ENCODE results near the gene MCC. TPM values are rescaled to one million over a fixed set of nuclear protein-coding genes. Genes with fewer than 3 reads are reported as not detected.

Gene MCC
- total RNA-seq, 2 experiments from 2014 or later, result 2.9 to 3.3 TPM

DNA sequence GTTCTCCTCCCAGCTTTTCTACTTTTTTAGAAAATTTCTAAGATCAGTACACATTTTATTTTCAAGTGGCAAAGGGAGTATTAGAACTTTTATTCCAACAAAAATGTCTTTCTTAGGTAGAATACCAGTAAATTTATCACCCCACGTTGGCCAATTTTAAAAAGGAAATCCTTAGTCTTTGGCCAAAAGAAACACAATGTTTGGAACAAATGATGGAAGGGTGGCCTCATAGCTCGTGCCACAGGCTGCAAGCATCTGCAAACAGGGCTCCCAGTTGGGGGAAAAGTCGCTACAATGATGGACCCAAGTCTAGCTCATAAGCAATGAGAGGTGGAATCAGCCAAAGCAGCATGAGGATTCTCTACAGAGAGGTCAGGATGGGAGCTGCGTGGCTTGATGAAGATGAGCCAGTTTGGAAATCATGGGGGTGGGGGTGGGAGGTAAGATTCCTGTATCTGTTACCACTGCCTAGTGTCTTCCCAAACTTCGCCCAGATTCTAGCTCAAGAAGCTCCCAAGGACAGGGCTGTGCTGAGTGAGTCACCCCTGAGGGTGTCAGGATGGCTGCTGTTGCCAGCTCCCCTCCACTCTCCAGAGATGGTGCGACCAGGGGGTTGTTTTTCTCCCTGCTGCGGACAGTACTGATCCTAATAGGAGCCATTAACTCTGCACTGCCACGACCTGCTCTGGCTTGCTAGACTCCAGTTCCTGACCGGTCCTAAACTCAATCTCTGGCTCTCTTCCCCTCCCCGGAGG is 436.0 kb downstream of the MCC start:
- peaks cover 14% of the 10 kb centered on the region for H3K4me1 Mint-ChIP-seq
- H3K9me3 Mint-ChIP-seq, result no peaks in the 10 kb centered on the region
- H3K27me3 Mint-ChIP-seq, result no peaks in the 10 kb centered on the region
- ChIA-PET CTCF (interaction anchor here (0.6 to 1.7 kb wide), 6 partner anchors 9 to 1501 kb away, joined by 3 to 5 read pairs (median 4); no protein-coding TSS in a partner anchor), POLR2A (no interaction called here)
- no peak for DNase-seq
- H3K27ac Mint-ChIP-seq, result peak overlapping the region; percentile 75
- H3K36me3 Mint-ChIP-seq (ENCODE audit: low read depth), result no peaks in the 10 kb centered on the region
- no peak overlapping the region for H3K4me3 Mint-ChIP-seq

DNA sequence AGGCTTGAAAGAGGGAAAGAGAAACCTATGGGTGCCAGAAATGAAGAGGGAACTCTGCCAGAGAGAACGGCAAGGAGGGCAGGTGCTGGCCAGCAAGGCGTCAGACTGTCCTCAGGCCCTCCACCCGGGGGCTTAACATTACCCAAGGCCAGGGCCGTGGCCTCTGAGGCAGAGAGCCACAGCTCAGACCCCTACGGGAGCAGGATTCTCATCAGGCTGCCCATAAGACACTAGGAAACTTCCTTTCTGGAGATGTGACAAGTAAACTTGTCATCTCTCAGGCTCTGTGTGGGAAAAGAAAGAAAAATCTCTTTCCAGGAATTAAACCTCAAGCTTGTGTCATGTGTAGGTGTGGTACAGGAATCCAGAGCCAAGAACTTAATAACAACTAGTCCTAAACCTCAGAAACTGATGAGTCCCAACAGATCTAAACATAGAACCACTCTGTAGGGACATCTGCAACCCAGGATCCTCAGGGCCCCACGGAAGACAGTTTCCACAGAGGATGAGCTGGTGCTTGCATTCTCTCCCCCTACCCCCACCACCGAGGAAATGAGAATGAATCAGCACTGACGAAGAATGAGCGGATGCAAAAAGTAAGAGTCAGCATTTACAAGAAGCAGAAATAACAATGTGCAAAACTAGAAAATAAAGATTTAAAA is 437.4 kb downstream of the MCC start:
- peak; percentile 24 for DNase-seq
- CTCF ChIA-PET, result interaction anchor here (0.6 to 3.0 kb wide), 6 partner anchors 9 to 1985 kb away, joined by 3 to 8 read pairs (median 3); no protein-coding TSS in a partner anchor

DNA sequence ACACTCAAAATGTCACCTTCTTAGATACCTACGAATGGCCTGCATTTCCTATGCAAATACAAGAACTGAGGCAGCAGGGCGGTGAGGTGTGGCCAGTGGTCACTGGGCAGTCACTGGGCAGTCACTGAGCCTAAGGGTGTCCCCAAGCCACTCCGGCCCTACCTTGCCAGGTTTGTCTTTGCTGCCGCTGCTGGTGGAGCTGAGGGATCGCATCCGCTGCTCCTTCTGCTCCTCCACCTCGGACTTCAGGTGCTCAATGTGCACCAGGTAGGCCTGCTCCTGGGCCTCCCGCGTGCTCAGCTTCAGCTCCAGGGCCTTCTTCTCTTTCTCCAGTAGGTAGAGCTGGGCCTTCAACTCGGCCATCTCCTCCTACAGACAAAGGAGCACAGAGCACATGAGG is 439.3 kb downstream of the MCC start:
- no peak for DNase-seq
- H3K27me3 Mint-ChIP-seq, result no peaks in the 10 kb centered on the region
- H3K36me3 Mint-ChIP-seq (ENCODE audit: low read depth), result no peaks in the 10 kb centered on the region
- H3K27ac Mint-ChIP-seq, result no peak overlapping the region
- ChIA-PET POLR2A (no interaction called here), CTCF (interaction anchor here (3.0 kb wide), 1 partner anchor 11 kb away, joined by 8 read pairs; no protein-coding TSS in a partner anchor)
- no peaks in the 10 kb centered on the region for H3K9me3 Mint-ChIP-seq
- H3K4me3 Mint-ChIP-seq, result no peak overlapping the region
- H3K4me1 Mint-ChIP-seq, result peaks cover 14% of the 10 kb centered on the region

More for the DNA sequence above, 437.4 kb downstream of the MCC start:
- Mint-ChIP-seq H3K36me3 (ENCODE audit: low read depth) (no peaks in the 10 kb centered on the region), H3K4me1 (peaks cover 14% of the 10 kb centered on the region), H3K27me3 (no peaks in the 10 kb centered on the region), H3K4me3 (no peak overlapping the region), H3K9me3 (no peaks in the 10 kb centered on the region), H3K27ac (peak overlapping the region; percentile 75)
- POLR2A ChIA-PET, result no interaction called here

DNA sequence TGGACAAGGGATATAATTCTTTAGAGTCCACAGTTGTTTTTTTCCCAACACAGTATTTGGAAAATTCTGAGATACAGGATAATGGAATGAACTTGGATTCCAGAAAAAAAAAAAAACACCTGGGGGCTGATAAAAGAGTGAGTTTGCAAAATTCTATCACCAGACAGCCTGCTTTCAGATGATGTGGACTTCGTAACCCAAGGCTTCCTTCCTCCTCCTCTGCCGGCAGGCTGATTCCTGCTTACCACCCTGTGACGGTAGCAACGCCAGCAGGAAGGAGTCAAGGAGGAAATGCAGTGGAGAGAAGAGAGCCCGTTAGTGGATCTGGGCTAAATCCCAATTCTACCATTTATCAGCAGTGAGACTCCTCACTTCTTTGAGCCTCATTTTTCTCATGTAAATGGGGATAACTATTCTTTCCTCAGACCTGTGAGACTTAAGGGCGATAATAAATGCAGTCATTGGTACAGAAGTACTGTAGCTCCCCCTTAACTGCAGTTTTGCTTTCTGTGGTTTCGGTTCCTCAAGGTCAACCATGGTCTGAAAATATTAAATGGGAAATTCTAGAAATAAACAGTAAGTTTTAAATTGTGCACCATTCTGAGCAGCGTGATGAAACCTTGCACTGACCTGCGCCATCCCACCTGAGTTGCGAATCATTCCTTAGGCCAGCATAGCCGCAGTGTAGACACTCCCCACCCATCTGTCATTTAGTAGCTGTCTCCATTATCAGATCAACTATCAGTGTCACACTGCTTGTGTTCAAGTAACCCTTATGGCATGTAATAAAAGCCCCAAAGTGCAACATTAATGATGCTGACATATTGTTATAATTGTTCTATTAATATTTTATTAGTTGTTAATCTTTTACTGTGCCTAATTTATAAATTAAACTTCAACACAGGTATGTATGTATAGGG is 440.3 kb downstream of the MCC start:
- no peak for DNase-seq
- H3K36me3 Mint-ChIP-seq (ENCODE audit: low read depth), result no peaks in the 10 kb centered on the region
- POLR2A ChIA-PET, result no interaction called here
- no peaks in the 10 kb centered on the region for H3K27me3 Mint-ChIP-seq
- H3K4me3 Mint-ChIP-seq, result no peak overlapping the region
- CTCF ChIA-PET, result interaction anchor here (1.0 kb wide), 1 partner anchor 11 kb away, joined by 3 read pairs; no protein-coding TSS in a partner anchor
- no peak overlapping the region for H3K27ac Mint-ChIP-seq
- peaks cover 14% of the 10 kb centered on the region for H3K4me1 Mint-ChIP-seq
- H3K9me3 Mint-ChIP-seq, result no peaks in the 10 kb centered on the region

DNA sequence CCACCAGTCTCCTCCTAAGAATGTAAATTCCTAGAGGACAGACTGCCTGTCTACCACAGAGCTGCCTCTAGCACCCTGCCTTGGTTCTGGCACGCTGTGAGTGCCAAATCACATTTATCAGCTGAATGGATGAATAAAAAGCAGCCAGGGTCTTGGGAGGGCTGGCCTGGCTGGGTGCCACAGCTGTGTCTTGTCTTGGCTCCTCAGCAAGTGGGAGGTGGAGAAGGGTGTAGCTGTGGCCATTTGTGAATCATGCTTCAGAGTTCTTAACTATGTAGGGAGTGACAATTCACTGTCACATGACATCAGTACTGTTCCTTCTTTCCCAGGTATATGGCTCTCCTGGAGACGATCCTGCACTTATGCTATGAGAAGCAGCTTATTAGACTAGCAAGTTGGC is 441.0 kb downstream of the MCC start:
- H3K9me3 Mint-ChIP-seq, result no peaks in the 10 kb centered on the region
- no peaks in the 10 kb centered on the region for H3K27me3 Mint-ChIP-seq
- no peak overlapping the region for H3K4me3 Mint-ChIP-seq
- H3K36me3 Mint-ChIP-seq (ENCODE audit: low read depth), result no peaks in the 10 kb centered on the region
- CTCF ChIA-PET, result interaction anchor here (1.0 to 2.0 kb wide), 2 partner anchors 12 to 23 kb away, joined by 3 to 4 read pairs; no protein-coding TSS in a partner anchor
- peaks cover 14% of the 10 kb centered on the region for H3K4me1 Mint-ChIP-seq
- no peak for DNase-seq
- POLR2A ChIA-PET, result no interaction called here
- no peak overlapping the region for H3K27ac Mint-ChIP-seq

DNA sequence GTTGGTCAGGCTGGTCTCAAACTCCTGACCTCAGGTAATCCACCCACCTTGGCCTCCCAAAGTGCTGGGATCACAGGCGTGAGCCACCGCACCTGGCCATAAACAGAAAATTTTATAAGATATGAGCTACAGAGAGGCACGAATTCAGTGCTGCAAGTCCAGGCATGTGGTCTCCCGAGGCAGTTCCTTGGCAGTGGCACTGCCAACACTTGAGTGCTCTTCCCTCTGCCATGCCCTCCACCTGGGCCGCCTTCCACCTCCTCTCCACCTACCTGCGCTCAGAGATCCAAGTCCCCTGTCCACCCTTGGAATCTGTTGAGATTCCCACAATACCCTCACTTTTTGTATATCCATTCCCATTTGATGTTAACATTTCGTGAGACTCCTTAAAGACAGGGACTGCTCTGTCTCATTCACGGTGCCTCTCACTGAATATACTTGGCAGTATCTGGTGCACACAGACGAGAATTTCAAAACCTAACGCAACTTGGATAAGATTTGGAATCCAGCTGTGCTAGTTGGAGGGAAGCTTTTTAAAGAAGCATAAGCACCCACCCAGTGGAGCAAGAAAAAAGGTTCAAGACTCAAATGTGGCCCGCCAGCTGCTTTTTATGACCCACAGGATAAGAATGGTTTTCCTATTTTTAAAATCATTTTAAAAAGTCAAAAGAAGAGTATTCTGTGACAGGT is 443.3 kb downstream of the MCC start:
- CTCF ChIA-PET, result interaction anchor here (1.0 kb wide), 2 partner anchors 14 to 318 kb away, joined by 4 to 5 read pairs; no protein-coding TSS in a partner anchor
- peaks cover 6% of the 10 kb centered on the region for H3K4me1 Mint-ChIP-seq
- H3K27ac Mint-ChIP-seq, result no peak overlapping the region
- H3K4me3 Mint-ChIP-seq, result no peak overlapping the region
- no peaks in the 10 kb centered on the region for H3K27me3 Mint-ChIP-seq
- H3K9me3 Mint-ChIP-seq, result no peaks in the 10 kb centered on the region
- no peaks in the 10 kb centered on the region for H3K36me3 Mint-ChIP-seq (ENCODE audit: low read depth)
- POLR2A ChIA-PET, result interaction anchor here (0.6 kb wide), 1 partner anchor 19 kb away, joined by 11 read pairs; no protein-coding TSS in a partner anchor
- no peak for DNase-seq

DNA sequence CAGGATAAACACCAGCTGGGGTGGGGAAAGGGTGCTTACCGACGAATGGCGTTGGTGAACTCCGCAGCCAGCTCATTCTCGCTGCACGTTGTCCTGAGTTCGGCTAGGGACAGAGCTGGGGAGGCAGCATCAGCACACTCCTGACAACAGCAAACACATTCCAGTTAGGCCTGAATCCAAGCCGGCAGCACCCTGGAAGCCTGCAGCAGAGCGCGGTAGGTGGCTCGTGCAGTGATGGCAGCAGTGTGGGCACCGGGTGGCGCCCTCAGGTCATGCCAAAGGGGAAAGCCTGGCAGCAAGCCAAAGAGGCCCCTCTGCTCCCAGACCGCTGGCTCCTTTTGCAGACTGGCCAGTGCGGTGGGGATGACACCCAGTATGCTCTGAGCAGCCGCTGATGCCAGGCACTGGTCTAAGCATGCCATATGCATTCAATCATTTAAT is 444.7 kb downstream of the MCC start:
- H3K9me3 Mint-ChIP-seq, result no peaks in the 10 kb centered on the region
- DNase-seq, result no peak
- H3K4me1 Mint-ChIP-seq, result peaks cover 6% of the 10 kb centered on the region
- H3K4me3 Mint-ChIP-seq, result no peak overlapping the region
- no peak overlapping the region for H3K27ac Mint-ChIP-seq
- no peaks in the 10 kb centered on the region for H3K36me3 Mint-ChIP-seq (ENCODE audit: low read depth)
- no peaks in the 10 kb centered on the region for H3K27me3 Mint-ChIP-seq
- ChIA-PET CTCF (interaction anchor here (0.8 to 1.6 kb wide), 2 partner anchors 23 to 287 kb away, joined by 3 read pairs; no protein-coding TSS in a partner anchor), POLR2A (no interaction called here)

DNA sequence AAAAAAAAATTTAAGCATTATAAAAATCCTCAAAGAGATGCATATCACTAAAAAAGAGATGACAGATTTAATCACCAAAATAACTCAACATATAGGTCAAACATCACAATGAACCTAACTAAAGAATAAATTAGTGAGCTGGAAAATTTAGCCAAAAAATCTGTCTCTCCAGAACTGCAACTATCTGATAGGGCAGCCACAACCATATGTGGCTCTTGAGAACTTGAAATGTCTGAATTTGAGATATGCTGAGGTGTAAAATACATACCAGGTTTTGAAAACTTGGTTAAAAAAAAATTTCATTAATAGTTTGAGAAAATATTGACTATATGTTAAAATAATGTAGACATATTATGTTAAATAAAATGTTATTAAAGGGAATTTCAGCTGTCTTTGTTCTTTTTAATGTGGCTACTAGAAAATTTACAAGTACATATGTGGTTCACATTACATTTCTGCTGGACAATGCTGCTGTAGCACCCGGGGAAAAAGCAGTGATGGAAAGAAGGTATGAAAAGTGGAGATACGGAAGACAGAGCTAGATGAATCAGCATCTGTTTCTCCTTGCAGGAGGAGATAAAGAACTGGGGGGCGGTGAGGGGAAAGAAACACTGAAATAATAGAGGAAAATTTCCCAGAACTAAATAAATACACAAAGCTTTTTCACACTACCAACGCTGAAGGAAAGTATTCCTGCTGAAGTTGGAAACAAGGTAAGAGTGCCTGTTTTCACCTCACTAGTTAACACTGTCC is 445.6 kb downstream of the MCC start:
- Mint-ChIP-seq H3K4me3 (no peak overlapping the region), H3K36me3 (ENCODE audit: low read depth) (no peaks in the 10 kb centered on the region), H3K27ac (no peak overlapping the region), H3K9me3 (no peaks in the 10 kb centered on the region), H3K4me1 (peaks cover 5% of the 10 kb centered on the region), H3K27me3 (no peaks in the 10 kb centered on the region)
- DNase-seq, result no peak
- POLR2A ChIA-PET, result no interaction called here
- CTCF ChIA-PET, result interaction anchor here (0.6 to 1.6 kb wide), 3 partner anchors 22 to 590 kb away, joined by 3 to 7 read pairs (median 4); no protein-coding TSS in a partner anchor

DNA sequence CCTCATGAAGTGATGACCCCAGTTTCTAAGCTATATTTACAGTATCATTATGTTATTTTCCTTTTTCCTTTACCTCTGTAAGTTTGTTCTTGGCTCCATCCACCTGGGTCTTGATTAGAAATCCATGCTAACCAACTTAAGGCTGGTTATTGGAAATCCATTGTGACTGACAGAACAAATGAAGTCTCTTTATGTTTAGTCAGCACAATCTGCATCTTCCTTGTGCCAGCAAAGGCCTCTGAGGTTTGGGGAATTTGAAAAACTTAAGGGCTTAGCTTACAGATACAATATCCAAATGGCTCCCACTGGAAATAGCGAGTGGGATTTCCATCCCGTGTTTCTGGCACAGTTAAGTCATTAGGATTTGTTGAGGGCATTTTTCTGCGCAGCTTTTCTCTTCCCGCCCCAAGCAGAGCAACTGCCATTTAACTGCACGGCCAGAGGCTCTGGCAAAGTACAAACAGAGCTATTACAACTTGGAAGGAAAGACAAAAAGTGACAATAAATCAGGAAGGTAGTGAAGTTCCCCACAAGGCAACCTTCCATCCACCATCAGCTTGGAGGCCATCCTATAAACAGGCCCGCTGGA is 447.5 kb downstream of the MCC start:
- Mint-ChIP-seq H3K9me3 (no peaks in the 10 kb centered on the region), H3K27me3 (no peaks in the 10 kb centered on the region), H3K4me3 (no peak overlapping the region), H3K36me3 (ENCODE audit: low read depth) (no peaks in the 10 kb centered on the region), H3K27ac (no peak overlapping the region), H3K4me1 (peaks cover 5% of the 10 kb centered on the region)
- CTCF ChIA-PET, result interaction anchor here (0.5 to 1.8 kb wide), 3 partner anchors 12 to 385 kb away, joined by 3 to 5 read pairs (median 4); no protein-coding TSS in a partner anchor
- POLR2A ChIA-PET, result no interaction called here
- DNase-seq, result no peak

DNA sequence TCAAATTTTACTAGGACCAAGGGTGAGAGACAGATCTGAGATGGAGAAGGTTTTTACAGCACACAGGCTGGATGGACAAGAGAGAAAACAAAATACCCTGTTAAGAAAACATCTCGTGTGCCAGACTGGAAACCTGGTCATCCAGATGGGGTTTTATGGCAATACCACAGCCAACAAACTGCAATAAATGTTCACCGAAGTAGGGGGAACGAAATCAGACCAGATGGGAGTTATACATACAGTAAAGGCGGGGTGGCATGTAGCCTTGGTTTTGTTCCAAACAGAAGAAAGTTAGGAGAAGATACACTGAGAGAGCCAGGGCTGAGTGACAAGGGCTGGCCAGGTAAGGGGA is 448.3 kb downstream of the MCC start:
- POLR2A ChIA-PET, result no interaction called here

DNA sequence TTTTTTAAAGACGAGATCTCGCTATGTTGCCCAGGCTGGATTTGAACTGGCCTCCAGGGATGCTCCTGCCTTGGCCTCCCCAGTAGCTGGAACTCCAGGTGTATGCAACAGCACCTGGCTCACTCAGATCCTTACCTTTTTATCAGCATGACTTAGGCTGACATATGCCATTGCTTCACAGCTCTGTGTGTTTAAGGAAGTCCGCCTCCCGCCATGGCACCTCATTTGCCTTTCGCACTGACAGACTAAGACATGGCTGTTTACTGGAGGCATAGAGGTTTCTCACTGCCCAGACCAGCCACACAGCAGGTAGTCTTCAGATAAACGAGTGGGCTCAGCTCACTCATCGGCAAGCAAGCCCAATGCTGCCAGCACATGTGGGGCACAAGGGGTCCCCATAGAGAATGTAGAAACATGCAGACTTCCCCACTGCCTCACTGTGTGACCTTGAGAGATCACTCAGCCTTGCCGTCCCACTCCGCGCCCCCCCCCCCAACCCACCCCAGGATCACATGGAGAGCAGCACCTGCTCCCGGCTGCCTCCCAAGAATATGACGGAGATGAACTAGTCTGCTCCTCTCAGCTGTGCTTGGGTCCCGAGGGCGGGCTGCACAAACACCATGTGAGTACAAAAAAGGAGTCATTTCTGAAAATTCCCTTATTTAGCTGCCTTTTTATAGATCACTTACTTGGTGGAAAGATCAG is 448.9 kb downstream of the MCC start:
- ChIA-PET POLR2A (no interaction called here), CTCF (interaction anchor here (1.0 to 1.3 kb wide), 2 partner anchors 24 to 26 kb away, joined by 3 to 4 read pairs; no protein-coding TSS in a partner anchor)
- no peaks in the 10 kb centered on the region for H3K9me3 Mint-ChIP-seq
- H3K4me1 Mint-ChIP-seq, result peaks cover 5% of the 10 kb centered on the region
- no peak for DNase-seq
- no peaks in the 10 kb centered on the region for H3K36me3 Mint-ChIP-seq (ENCODE audit: low read depth)
- H3K4me3 Mint-ChIP-seq, result no peak overlapping the region
- no peaks in the 10 kb centered on the region for H3K27me3 Mint-ChIP-seq
- no peak overlapping the region for H3K27ac Mint-ChIP-seq

More for the DNA sequence above, 448.3 kb downstream of the MCC start:
- H3K9me3 Mint-ChIP-seq, result no peaks in the 10 kb centered on the region
- no peaks in the 10 kb centered on the region for H3K27me3 Mint-ChIP-seq
- no peaks in the 10 kb centered on the region for H3K36me3 Mint-ChIP-seq (ENCODE audit: low read depth)
- CTCF ChIA-PET, result interaction anchor here (1.3 to 1.8 kb wide), 2 partner anchors 13 to 24 kb away, joined by 4 to 5 read pairs; no protein-coding TSS in a partner anchor
- no peak overlapping the region for H3K27ac Mint-ChIP-seq
- no peak for DNase-seq
- H3K4me1 Mint-ChIP-seq, result peaks cover 5% of the 10 kb centered on the region
- no peak overlapping the region for H3K4me3 Mint-ChIP-seq

Measured in activated CD4-positive, alpha-beta T cell treated with anti-CD3 and anti-CD28 coated beads, Interleukin-2, amount 10 ng/mL, durations not matched to agents 7 days and 5 days (primary cell).